H9 (cell line): ENCODE measurements around the gene FPR2. TPM values are rescaled to one million over a fixed set of nuclear protein-coding genes. Genes with fewer than 3 reads are reported as not detected.

ENCODE experiments used
- DNase-seq: peaks from one replicate; pipeline ENCODE4 v3.0.0-alpha.2; 2017
- H2AFZ ChIP-seq: one replicate; pipeline ENCODE4 v1.6.1; 2013; ENCODE audit warnings: mild to moderate bottlenecking, low read length, control low read depth, moderate library complexity
- H2AK5ac ChIP-seq: 2 replicates; pipeline ENCODE4 v1.6.1; 2013; ENCODE audit warnings: low read length, control low read depth, mixed read lengths; ENCODE audit not compliant: insufficient read length
- H2BK120ac ChIP-seq: one replicate; pipeline ENCODE4 v1.6.1; 2013; ENCODE audit warnings: low read depth, mild to moderate bottlenecking, low read length, control low read depth, inconsistent platforms; ENCODE audit not compliant: poor library complexity, severe bottlenecking
- H2BK12ac ChIP-seq: 2 replicates; pipeline ENCODE4 v1.6.1; 2013; ENCODE audit warnings: low read length, control low read depth, mixed read lengths, low read depth; ENCODE audit not compliant: insufficient read length
- H2BK15ac ChIP-seq: 2 replicates; pipeline ENCODE4 v1.6.1; 2013; ENCODE audit warnings: low read depth, low read length, control low read depth
- H2BK20ac ChIP-seq: one replicate; pipeline ENCODE4 v1.6.1; 2013; ENCODE audit warnings: low read depth, mild to moderate bottlenecking, low read length, control low read depth, inconsistent platforms; ENCODE audit not compliant: poor library complexity, severe bottlenecking
- H2BK5ac ChIP-seq: 2 replicates; pipeline ENCODE4 v1.6.1; 2013; ENCODE audit warnings: low read length, control low read depth, mixed read lengths; ENCODE audit not compliant: insufficient read length
- H3K14ac ChIP-seq: 2 replicates; pipeline ENCODE4 v1.6.1; 2013; ENCODE audit warnings: low read length, control low read depth; ENCODE audit not compliant: insufficient read depth
- H3K18ac ChIP-seq: 2 replicates; pipeline ENCODE4 v1.6.1; 2013; ENCODE audit warnings: low read depth, mild to moderate bottlenecking, mixed read lengths, low read length, control low read depth; ENCODE audit not compliant: insufficient read length
- H3K23ac ChIP-seq: 2 replicates; pipeline ENCODE4 v1.6.1; 2013; ENCODE audit warnings: low read length, control low read depth, mixed read lengths, low read depth; ENCODE audit not compliant: insufficient read length
- H3K23me2 ChIP-seq: 2 replicates; pipeline ENCODE4 v1.6.1; 2013; ENCODE audit warnings: low read depth, mild to moderate bottlenecking, mixed read lengths, low read length, control low read depth; ENCODE audit not compliant: insufficient read length, poor library complexity, severe bottlenecking
- H3K27ac ChIP-seq: 2 replicates; pipeline ENCODE4 v1.5.1; 2013; ENCODE audit warnings: low read length, control low read depth, mixed read lengths, low read depth; ENCODE audit not compliant: insufficient read length
- H3K27me3 ChIP-seq: 2 replicates; pipeline ENCODE4 v1.6.1; 2013; ENCODE audit warnings: low read length, control low read depth, inconsistent platforms; ENCODE audit not compliant: insufficient read depth
- H3K4ac ChIP-seq: 2 replicates; pipeline ENCODE4 v1.6.1; 2013; ENCODE audit warnings: low read depth, mild to moderate bottlenecking, control low read depth, inconsistent platforms, low read length, moderate library complexity
- H3K4me1 ChIP-seq: 2 replicates; pipeline ENCODE4 v1.6.1; 2013; ENCODE audit warnings: low read length, control low read depth, inconsistent platforms; ENCODE audit not compliant: insufficient read depth
- H3K4me2 ChIP-seq: 2 replicates; pipeline ENCODE4 v1.6.1; 2013; ENCODE audit warnings: low read length, control low read depth, mixed read lengths; ENCODE audit not compliant: insufficient read length, insufficient read depth
- H3K56ac ChIP-seq: 2 replicates; pipeline ENCODE4 v1.6.1; 2013; ENCODE audit warnings: low read depth, mild to moderate bottlenecking, mixed read lengths, low read length, control low read depth; ENCODE audit not compliant: insufficient read length
- H3K79me1 ChIP-seq: 2 replicates; pipeline ENCODE4 v1.6.1; 2013; ENCODE audit warnings: low read depth, mild to moderate bottlenecking, moderate library complexity, low read length, control low read depth, inconsistent platforms; ENCODE audit not compliant: insufficient read depth, poor library complexity, severe bottlenecking
- H3K79me2 ChIP-seq: 2 replicates; pipeline ENCODE4 v1.6.1; 2013; ENCODE audit warnings: low read length, control low read depth, inconsistent platforms; ENCODE audit not compliant: insufficient read depth
- H3K9ac ChIP-seq: 2 replicates; pipeline ENCODE4 v1.6.1; 2013; ENCODE audit warnings: low read length, control low read depth, mixed read lengths; ENCODE audit not compliant: insufficient read length; ENCODE audit errors: extremely low read depth
- H3K9me3 ChIP-seq: one replicate; pipeline ENCODE4 v1.6.1; 2013; ENCODE audit warnings: low read depth, low read length, inconsistent platforms; ENCODE audit not compliant: control insufficient read depth
- H3T11ph ChIP-seq: one replicate; pipeline ENCODE4 v1.6.1; 2013; ENCODE audit warnings: mild to moderate bottlenecking, low read length, control low read depth, inconsistent platforms
- H4K20me1 ChIP-seq: one replicate; pipeline ENCODE4 v1.6.1; 2013; ENCODE audit not compliant: control insufficient read depth, insufficient read length, insufficient read depth
- H4K5ac ChIP-seq: 2 replicates; pipeline ENCODE4 v1.6.1; 2013; ENCODE audit warnings: low read depth, mild to moderate bottlenecking, mixed read lengths, low read length, control low read depth; ENCODE audit not compliant: insufficient read length
- H4K8ac ChIP-seq: replicated peaks from 2 replicates; pipeline ENCODE4 v1.6.1; 2013; ENCODE audit warnings: low read length, control low read depth, mixed read lengths, low read depth; ENCODE audit not compliant: insufficient read length
- H4K91ac ChIP-seq: 2 replicates; pipeline ENCODE4 v1.6.1; 2013; ENCODE audit warnings: low read depth, mild to moderate bottlenecking, moderate library complexity, mixed read lengths, low read length, control low read depth; ENCODE audit not compliant: insufficient read length
- H3K27ac Mint-ChIP-seq, 3 experiments: 2 replicates in 2 of 3; 3 replicates in 1 of 3; pipeline ENCODE4 v1.8.0; 2020 to 2021; ENCODE audit warnings: mixed read lengths in 3 of 3, mild to moderate bottlenecking in 1 of 3, moderate library complexity in 1 of 3
- H3K27me3 Mint-ChIP-seq: 2 replicates; pipeline ENCODE4 v1.8.0; 2021; ENCODE audit warnings: low read depth, mild to moderate bottlenecking, moderate library complexity, mixed read lengths
- H3K36me3 Mint-ChIP-seq, 3 experiments: 2 replicates in 2 of 3; 3 replicates in 1 of 3; pipeline ENCODE4 v1.8.0; 2020 to 2021; ENCODE audit warnings: low read depth in 3 of 3, mixed read lengths in 3 of 3; ENCODE audit not compliant: insufficient read depth in 1 of 3
- H3K4me1 Mint-ChIP-seq, 2 experiments: 2 replicates each; pipeline ENCODE4 v1.8.0; 2020; ENCODE audit warnings: mixed read lengths in 2 of 2
- H3K4me3 Mint-ChIP-seq, 2 experiments: 2 replicates in 1 of 2; 3 replicates in 1 of 2; pipeline ENCODE4 v1.8.0; 2020 to 2021; ENCODE audit warnings: mild to moderate bottlenecking in 2 of 2, mixed read lengths in 2 of 2, moderate library complexity in 1 of 2
- H3K9me3 Mint-ChIP-seq, 2 experiments: 2 replicates in 1 of 2; 3 replicates in 1 of 2; pipeline ENCODE4 v1.8.0; 2020; ENCODE audit warnings: mild to moderate bottlenecking in 2 of 2, mixed read lengths in 2 of 2, moderate library complexity in 1 of 2
- WGBS: extraction: QIAGEN DNeasy Blood & Tissue Kit; methylation state at CpG from one replicate; pipeline ENCODE4 v1.1.7; 2013; ENCODE audit warnings: missing lambda C conversion rate, low lambda C conversion rate, mixed read lengths; ENCODE audit not compliant: insufficient read length; ENCODE audit errors: extremely low coverage; 5-methylcytosine and 5-hydroxymethylcytosine counted together
- total RNA-seq: library from RNA; stranded (reverse); gene quantifications from 2 replicates; pipeline ENCODE4 v1.2.1, GENCODE V29; 2021
- TF ChIP-seq, protein P1 (sequence below): fragments of 200-600 bp; sonication (generic); conservative IDR thresholded peaks from 3 replicates; pipeline ENCODE4 v1.8.0; 2021; ENCODE audit warnings: antibody characterized with exemption, mild to moderate bottlenecking

Gene FPR2
- total RNA-seq, 1 experiment from 2014 or later = not detected

- no CpG with 5 or more reads among the region's 74 CpGs for WGBS
- H3K4me1 Mint-ChIP-seq = peaks cover 3 to 4% of the 10 kb centered on the region in 2 experiments; a peak in 3 of 4 replicates
- DNase-seq = no peak
- Histone ChIP-seq H3K56ac (no peak overlapping the region), H4K91ac (no peak overlapping the region), H4K5ac (no peak overlapping the region), H3K79me2 (no peaks in the 10 kb centered on the region), H3K9ac (no peak overlapping the region), H3K23me2 (no peaks in the 10 kb centered on the region), H4K20me1 (no peaks in the 10 kb centered on the region), H3K14ac (no peak overlapping the region), H3K27ac (no peak overlapping the region), H3K4me2 (no peak overlapping the region), H2BK12ac (no peak overlapping the region), H2AK5ac (no peak overlapping the region), H2BK120ac (no peak overlapping the region), H3K4ac (no peak overlapping the region), H3T11ph (no peak overlapping the region), H4K8ac (no peak overlapping the region), H3K9me3 (no peaks in the 10 kb centered on the region), H2BK20ac (no peak overlapping the region), H2AFZ (no peak overlapping the region), H2BK15ac (no peak overlapping the region), H2BK5ac (no peak overlapping the region), H3K79me1 (no peaks in the 10 kb centered on the region), H3K4me1 (no peaks in the 10 kb centered on the region), H3K27me3 (peaks cover under 1% of the 10 kb centered on the region; the same call in 1 of the 2 replicates), H3K23ac (no peak overlapping the region), H3K18ac (no peak overlapping the region)
- peaks cover 75% of the 10 kb centered on the region for H3K27me3 Mint-ChIP-seq
- no peak overlapping the region; a peak in 1 of 7 replicates for H3K27ac Mint-ChIP-seq
- peaks cover 0 to 31% of the 10 kb centered on the region in 2 experiments; a peak in 4 of 5 replicates for H3K9me3 Mint-ChIP-seq
- no peaks in the 10 kb centered on the region for H3K36me3 Mint-ChIP-seq
- TF ChIP-seq, protein P1, sequence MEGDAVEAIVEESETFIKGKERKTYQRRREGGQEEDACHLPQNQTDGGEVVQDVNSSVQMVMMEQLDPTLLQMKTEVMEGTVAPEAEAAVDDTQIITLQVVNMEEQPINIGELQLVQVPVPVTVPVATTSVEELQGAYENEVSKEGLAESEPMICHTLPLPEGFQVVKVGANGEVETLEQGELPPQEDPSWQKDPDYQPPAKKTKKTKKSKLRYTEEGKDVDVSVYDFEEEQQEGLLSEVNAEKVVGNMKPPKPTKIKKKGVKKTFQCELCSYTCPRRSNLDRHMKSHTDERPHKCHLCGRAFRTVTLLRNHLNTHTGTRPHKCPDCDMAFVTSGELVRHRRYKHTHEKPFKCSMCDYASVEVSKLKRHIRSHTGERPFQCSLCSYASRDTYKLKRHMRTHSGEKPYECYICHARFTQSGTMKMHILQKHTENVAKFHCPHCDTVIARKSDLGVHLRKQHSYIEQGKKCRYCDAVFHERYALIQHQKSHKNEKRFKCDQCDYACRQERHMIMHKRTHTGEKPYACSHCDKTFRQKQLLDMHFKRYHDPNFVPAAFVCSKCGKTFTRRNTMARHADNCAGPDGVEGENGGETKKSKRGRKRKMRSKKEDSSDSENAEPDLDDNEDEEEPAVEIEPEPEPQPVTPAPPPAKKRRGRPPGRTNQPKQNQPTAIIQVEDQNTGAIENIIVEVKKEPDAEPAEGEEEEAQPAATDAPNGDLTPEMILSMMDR = no peak
- no peak overlapping the region for H3K4me3 Mint-ChIP-seq
These were observed 47.4 kb upstream of the FPR2 start for GRCh38 chr19:51713319-51714285.
